DMS153 (cell line): ENCODE measurements around the gene CLDND2.

ENCODE experiments used
- DNase-seq: peaks from one replicate; lab custom pipeline; 2025; lab: John Stamatoyannopoulos, UW

Gene CLDND2

GRCh38 chr19:51330366-51330765 lies 38.4 kb downstream of the CLDND2 start:
- DNase-seq, result no peak

DNA sequence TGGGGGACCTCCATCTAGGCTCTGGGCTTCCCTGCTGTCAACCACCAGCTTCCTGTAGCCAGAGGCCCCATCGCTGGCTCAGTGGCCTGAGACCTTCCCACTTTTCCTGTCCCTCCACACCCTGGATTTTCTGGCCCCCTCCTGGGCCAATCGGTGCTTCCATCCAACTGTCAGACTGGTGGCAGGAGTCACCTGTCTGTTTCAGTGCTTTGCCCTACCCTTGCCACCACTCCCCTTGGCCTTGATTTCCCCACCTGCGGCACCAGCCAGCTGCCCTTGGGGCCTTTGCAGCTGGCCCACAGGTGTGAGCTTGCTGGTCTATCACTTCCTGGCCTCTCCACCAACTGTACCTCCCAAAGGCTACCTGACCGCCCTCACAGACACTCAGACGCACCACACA lies 39.4 kb downstream of the CLDND2 start:
- DNase-seq, result no peak

- no peak for DNase-seq
These were observed 41.5 kb downstream of the CLDND2 start for GRCh38 chr19:51327066-51328001.

- no peak for DNase-seq
These were observed 42.4 kb downstream of the CLDND2 start for GRCh38 chr19:51326216-51327065.

DNA sequence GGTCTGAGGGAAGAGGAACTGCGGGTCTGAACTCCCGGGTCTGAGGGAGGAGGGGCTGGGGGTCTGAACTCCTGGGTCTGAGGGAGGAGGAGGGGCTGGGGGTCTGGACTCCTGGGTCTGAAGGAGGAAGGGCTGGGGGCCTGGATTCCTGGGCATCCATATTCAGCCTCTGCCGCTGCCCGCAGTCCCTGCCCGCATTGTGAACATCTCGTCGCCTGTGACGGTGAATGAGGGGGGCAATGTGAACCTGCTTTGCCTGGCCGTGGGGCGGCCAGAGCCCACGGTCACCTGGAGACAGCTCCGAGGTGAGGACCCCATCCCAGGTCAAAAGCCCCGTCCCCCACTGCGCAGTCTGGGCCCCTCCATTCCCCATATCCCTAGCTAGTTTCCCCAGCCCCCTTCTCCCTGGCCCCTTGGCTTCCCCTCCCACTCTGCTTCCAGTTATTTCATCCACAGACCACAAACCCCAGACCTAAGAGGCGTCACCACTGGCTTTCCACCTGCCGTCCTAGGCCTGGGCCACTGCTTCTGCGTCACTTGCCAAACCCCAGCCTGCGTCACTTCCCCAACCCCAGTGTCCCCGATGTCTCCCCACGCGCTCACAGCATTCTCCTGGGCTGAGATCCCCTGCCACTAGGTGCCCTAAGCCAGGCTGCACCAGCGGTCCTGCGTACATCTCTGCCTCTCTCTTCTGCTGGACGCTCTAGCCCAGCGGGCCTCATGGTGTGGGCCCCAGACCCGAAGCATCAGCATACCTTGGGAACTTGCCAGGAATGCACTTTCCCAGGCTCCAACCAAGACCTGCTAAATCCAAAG lies 43.4 kb downstream of the CLDND2 start:
- no peak for DNase-seq

- no peak for DNase-seq
These were observed 44.7 kb downstream of the CLDND2 start for GRCh38 chr19:51324167-51324481.

DNA sequence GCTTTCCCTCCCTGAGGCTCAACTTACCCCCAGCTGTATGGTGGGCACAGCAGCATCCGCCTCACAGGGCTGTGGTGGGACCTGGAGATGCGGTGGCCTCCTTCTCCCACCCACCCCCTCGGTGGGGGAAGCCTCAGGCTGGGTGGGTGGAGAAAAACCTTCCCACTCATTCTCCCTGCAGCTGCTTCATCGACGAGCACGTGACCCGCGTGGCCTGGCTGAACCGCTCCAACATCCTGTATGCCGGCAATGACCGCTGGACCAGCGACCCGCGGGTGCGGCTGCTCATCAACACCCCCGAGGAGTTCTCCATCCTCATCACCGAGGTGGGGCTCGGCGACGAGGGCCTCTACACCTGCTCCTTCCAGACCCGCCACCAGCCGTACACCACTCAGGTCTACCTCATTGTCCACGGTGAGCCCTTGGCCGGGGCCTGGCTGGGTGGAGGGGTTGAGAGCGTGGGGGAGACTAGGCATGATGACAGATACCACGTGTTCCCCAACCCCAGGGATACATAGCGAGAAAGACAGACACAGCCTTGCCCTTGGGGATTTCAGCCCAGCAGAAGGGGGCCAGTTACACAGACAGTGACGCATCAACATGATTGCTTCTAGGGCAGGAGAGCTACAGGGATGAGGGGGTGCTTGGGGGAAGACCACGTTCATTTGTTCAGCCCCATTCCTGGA lies 45.2 kb downstream of the CLDND2 start:
- DNase-seq, result no peak

- no peak for DNase-seq
These were observed 47.0 kb downstream of the CLDND2 start for GRCh38 chr19:51321799-51322198.

- DNase-seq, result no peak
These were observed 48.5 kb downstream of the CLDND2 start for GRCh38 chr19:51320280-51320657.

DNA sequence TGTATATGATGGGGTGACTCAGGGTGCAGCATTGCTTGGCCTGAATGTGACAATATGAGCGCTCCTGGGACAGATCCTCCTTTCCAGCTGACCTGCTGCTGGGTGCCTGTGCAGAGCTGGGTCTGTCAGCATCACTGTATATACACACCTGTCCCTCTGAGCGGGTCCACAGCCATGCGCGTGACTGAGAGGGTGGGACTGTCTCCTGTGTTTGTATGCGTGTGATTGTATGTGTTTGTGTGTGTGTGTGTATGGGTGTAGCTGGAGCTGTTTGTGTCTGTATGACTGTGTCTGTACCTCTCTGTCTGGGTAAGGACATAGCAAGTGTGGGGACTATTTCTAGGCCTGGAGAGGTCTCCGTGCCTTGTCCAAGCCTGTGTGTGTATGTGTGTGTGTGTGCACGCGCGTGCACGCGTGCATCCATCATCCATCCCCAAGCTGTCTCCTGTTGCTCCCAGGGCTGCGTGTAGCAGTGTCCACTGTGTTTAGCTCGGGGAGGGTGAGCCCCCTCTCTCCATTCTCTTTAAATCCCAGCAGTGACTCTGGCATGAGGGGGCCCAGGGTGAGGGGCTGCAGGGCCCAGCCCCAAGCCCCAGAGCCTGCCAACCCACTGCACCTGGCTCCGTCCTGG lies 49.0 kb downstream of the CLDND2 start:
- no peak for DNase-seq

- no peak for DNase-seq
These were observed 49.8 kb downstream of the CLDND2 start for GRCh38 chr19:51318687-51319648.

DNA sequence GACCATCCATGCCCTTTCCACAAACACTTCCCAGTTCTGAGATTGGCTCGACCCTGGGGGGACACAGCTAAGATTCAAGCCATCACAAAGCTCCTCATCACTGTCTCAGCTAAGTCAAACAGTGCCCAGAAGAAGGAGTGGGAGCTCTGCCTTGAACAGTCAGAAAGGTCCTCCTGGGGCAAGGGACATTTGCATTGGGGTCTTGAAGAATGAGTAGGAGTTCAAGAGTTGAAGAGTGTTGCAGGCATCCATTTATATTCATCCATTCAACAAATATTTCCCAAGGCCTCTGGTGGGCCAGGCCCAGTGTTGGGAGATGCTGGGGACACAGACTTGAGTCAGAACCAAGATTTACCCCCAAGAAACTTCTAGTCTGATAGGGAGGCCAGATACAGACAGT lies 50.8 kb downstream of the CLDND2 start:
- no peak for DNase-seq

- DNase-seq, result no peak
These were observed 51.4 kb downstream of the CLDND2 start for GRCh38 chr19:51317376-51317775.
